Body of pancreas (tissue), 4 donors: ENCODE measurements around the gene STARD8.

Experiments
- CTCF ChIP-seq, 7 experiments: fragments of 450-650 bp in 4 of 7; fragments of 200-600 bp in 3 of 7; sonication (generic) in 3 of 7; IDR thresholded peaks; one replicate each; pipeline ENCODE4 v1.5.1; 2016 to 2019; ENCODE audit warnings: antibody characterized with exemption in 7 of 7
- POLR2A ChIP-seq, 3 donors: fragments of 450-650 bp; IDR thresholded peaks; one replicate each; pipeline ENCODE4 v1.6.1; 2016; ENCODE audit warnings: antibody characterized with exemption in 3 of 3, mild to moderate bottlenecking in 2 of 3

GRCh38 chrX:68718443-68718820, 71.0 kb downstream of the STARD8 start:
- TF ChIP-seq CTCF (IDR thresholded peaks at IDR 0.05) = no peak
- TF ChIP-seq POLR2A (IDR thresholded peaks at IDR 0.05) = no peak
